ENCODE results near the gene GAD1. TPM values are rescaled to one million over a fixed set of nuclear protein-coding genes. Genes with fewer than 3 reads are reported as not detected.

Gene GAD1
- total and polyA plus RNA-seq, 2 of the 4 experiments (the other 2 are of a cell fraction): not detected

- Histone ChIP-seq H3K14ac (replicated peaks; ENCODE audit: low read depth, low read length) (no peak overlapping the region), H3K27ac (ENCODE audit: insufficient read depth, low read length) (no peak overlapping the region), H3K56ac (ENCODE audit: extremely low read depth, insufficient read depth, low read length) (no peak overlapping the region), H3K79me1 (ENCODE audit: low read depth in 1 of 2, low read length in 2 of 2) (no peaks in the 10 kb centered on the region), H3K23ac (ENCODE audit: low read depth, low read length) (no peak overlapping the region), H3K9me3 (ENCODE audit: control insufficient read depth, insufficient read depth, low read length) (no peaks in the 10 kb centered on the region), H2BK20ac (ENCODE audit: low read depth, low read length) (no peak overlapping the region), H4K5ac (ENCODE audit: low read depth, low read length) (no peak overlapping the region), H3K36me3 (ENCODE audit: control insufficient read depth, insufficient read depth, low read length) (no peaks in the 10 kb centered on the region), H2BK5ac (ENCODE audit: low read depth, low read length, poor library complexity, severe bottlenecking) (no peak overlapping the region), H4K20me1 (ENCODE audit: insufficient read depth, low read length) (no peaks in the 10 kb centered on the region), H2AFZ (replicated peaks; ENCODE audit: low read length, poor library complexity) (no peak overlapping the region), H3K9me1 (ENCODE audit: insufficient read depth, low read length) (no peaks in the 10 kb centered on the region), H3K4me3 (ENCODE audit: insufficient read depth, low read depth, low read length) (no peak overlapping the region), H2BK15ac (ENCODE audit: low read depth, low read length) (no peak overlapping the region), H3K27me3 (ENCODE audit: control insufficient read depth, insufficient read depth, low read length) (peaks cover 6% of the 10 kb centered on the region; the same call in 1 of the 2 replicates), H4K8ac (ENCODE audit: low read depth in 2 of 2, low read length in 2 of 2) (no peak overlapping the region), H2AK5ac (ENCODE audit: low read depth, low read length) (no peak overlapping the region), H3K4me1 (ENCODE audit: control insufficient read depth, insufficient read depth, low read length) (no peaks in the 10 kb centered on the region), H4K91ac (ENCODE audit: insufficient read depth, low read depth, low read length) (no peak overlapping the region), H3K4me2 (ENCODE audit: low read depth, low read length) (no peak overlapping the region; the same call in 1 of the 2 replicates), H2AK9ac (replicated peaks; ENCODE audit: low read depth, low read length, poor library complexity) (no peak overlapping the region), H3K18ac (ENCODE audit: low read depth, low read length) (no peak overlapping the region), H3K9ac (ENCODE audit: low read depth, low read length) (no peak overlapping the region), H2BK120ac (ENCODE audit: low read depth, low read length) (no peak overlapping the region), H3K4ac (ENCODE audit: low read depth, low read length) (no peak overlapping the region)
- POLR2A ChIA-PET (ENCODE audit: unreplicated experiment): no interaction called here
- intact Hi-C loops (cut with micrococcal nuclease): no loop called here
- in situ Hi-C loops (cut with MboI; ENCODE audit: low sequenced_read_pairs): no loop called here
- BruUV-seq (replicated peaks): no TSS peak
- peak; percentile 39 for DNase-seq
- dilution Hi-C loops (cut with HindIII; ENCODE audit: low sequenced_read_pairs, unreplicated experiment): no loop called here
- CTCF ChIA-PET: no interaction called here
- TF ChIP-seq RFX5 (IDR thresholded peaks at IDR 0.05; ENCODE audit: low read depth, low read length): no peak
- no peak for TF ChIP-seq MAFK (IDR thresholded peaks at IDR 0.05; ENCODE audit: low read depth, low read length)
- TF ChIP-seq, protein P1, sequence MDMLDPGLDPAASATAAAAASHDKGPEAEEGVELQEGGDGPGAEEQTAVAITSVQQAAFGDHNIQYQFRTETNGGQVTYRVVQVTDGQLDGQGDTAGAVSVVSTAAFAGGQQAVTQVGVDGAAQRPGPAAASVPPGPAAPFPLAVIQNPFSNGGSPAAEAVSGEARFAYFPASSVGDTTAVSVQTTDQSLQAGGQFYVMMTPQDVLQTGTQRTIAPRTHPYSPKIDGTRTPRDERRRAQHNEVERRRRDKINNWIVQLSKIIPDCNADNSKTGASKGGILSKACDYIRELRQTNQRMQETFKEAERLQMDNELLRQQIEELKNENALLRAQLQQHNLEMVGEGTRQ (IDR thresholded peaks at IDR 0.05; ENCODE audit: low read depth, low read length): no peak
- TF ChIP-seq CEBPB (IDR thresholded peaks at IDR 0.05; ENCODE audit: low read depth, low read length): no peak
- no peak for TF ChIP-seq ELK1 (IDR thresholded peaks at IDR 0.05; ENCODE audit: borderline replicate concordance, low read depth, low read length)
- no peak for TF ChIP-seq BHLHE40 (IDR thresholded peaks at IDR 0.05; ENCODE audit: low read depth, low read length)
- TF ChIP-seq CHD1 (IDR thresholded peaks at IDR 0.05; ENCODE audit: low read depth, low read length): no peak
- TF ChIP-seq NFE2L2 (IDR thresholded peaks at IDR 0.05; ENCODE audit: low read depth, low read length): no peak
- TF ChIP-seq RCOR1 (IDR thresholded peaks at IDR 0.05; ENCODE audit: insufficient replicate concordance, low read length): no peak
- no peak for TF ChIP-seq POLR2A (IDR thresholded peaks at IDR 0.05; ENCODE audit: low read depth, low read length)
- TF ChIP-seq SMC3 (IDR thresholded peaks at IDR 0.05; ENCODE audit: low read depth, low read length): no peak
- TF ChIP-seq MXI1 (IDR thresholded peaks at IDR 0.05; ENCODE audit: borderline replicate concordance, low read depth, low read length): no peak
- TF ChIP-seq, protein P2, sequence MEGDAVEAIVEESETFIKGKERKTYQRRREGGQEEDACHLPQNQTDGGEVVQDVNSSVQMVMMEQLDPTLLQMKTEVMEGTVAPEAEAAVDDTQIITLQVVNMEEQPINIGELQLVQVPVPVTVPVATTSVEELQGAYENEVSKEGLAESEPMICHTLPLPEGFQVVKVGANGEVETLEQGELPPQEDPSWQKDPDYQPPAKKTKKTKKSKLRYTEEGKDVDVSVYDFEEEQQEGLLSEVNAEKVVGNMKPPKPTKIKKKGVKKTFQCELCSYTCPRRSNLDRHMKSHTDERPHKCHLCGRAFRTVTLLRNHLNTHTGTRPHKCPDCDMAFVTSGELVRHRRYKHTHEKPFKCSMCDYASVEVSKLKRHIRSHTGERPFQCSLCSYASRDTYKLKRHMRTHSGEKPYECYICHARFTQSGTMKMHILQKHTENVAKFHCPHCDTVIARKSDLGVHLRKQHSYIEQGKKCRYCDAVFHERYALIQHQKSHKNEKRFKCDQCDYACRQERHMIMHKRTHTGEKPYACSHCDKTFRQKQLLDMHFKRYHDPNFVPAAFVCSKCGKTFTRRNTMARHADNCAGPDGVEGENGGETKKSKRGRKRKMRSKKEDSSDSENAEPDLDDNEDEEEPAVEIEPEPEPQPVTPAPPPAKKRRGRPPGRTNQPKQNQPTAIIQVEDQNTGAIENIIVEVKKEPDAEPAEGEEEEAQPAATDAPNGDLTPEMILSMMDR (conservative IDR thresholded peaks at IDR 0.05; ENCODE audit: low read depth, low read length): no peak
- no peak for TF ChIP-seq RAD21 (IDR thresholded peaks at IDR 0.05; ENCODE audit: low read length)
- peak; percentile 11; the same call in 1 of the 2 replicates for ATAC-seq (ENCODE audit: low read depth)
Observed at GRCh38 chr2:170878066-170878465, 61.4 kb downstream of the GAD1 start.

Data from IMR-90 (cell line).